ENCODE data around the gene IFT57.
"Not testable (repeated sequence)": the region's sequence is repeated elsewhere in the genome, so short reads cannot be mapped to it uniquely, and the experiment has no call there.

- TF ChIP-seq CTCF, POLR2A (IDR thresholded peaks at IDR 0.05): not testable (repeated sequence)
These were observed 46.0 kb upstream of the IFT57 start for GRCh38 chr3:108268235-108268634.

Data from right lobe of liver (tissue), 4 donors.